OCI-LY1 (cell line): ENCODE results near the gene MGAT4C.
A peak's percentile ranks its signal among the peaks of the same experiment; 100 is the strongest.

Experiments used
- H2AFZ ChIP-seq: fragments of 200-600 bp; sonication (generic), shearing (Covaris generic); 2 replicates; pipeline ENCODE4 v1.6.0; 2014; ENCODE audit warnings: antibody characterized with exemption, mild to moderate bottlenecking, low read length
- H3F3A ChIP-seq: fragments of 200-600 bp; sonication (generic), shearing (Covaris generic); 2 replicates; pipeline ENCODE4 v1.6.0; 2014; ENCODE audit warnings: mild to moderate bottlenecking, antibody characterized with exemption, low read length, moderate library complexity; ENCODE audit not compliant: insufficient read depth
- H3K27ac ChIP-seq: fragments of 200-600 bp; sonication (generic); 2 replicates; pipeline ENCODE4 v1.5.1; 2014; ENCODE audit warnings: low read length, mixed run types, mild to moderate bottlenecking, low read depth; ENCODE audit not compliant: poor library complexity, severe bottlenecking
- H3K27me3 ChIP-seq: fragments of 200-600 bp; sonication (generic); 2 replicates; pipeline ENCODE4 v1.6.0; 2014; ENCODE audit warnings: antibody characterized with exemption, mild to moderate bottlenecking, low read length, moderate library complexity; ENCODE audit not compliant: insufficient read depth
- H3K36me3 ChIP-seq: fragments of 200-600 bp; sonication (generic); 2 replicates; pipeline ENCODE4 v1.6.1; 2014; ENCODE audit warnings: mild to moderate bottlenecking, antibody characterized with exemption, low read length, moderate library complexity, mixed read lengths; ENCODE audit not compliant: insufficient read depth
- H3K4me1 ChIP-seq: fragments of 200-600 bp; sonication (generic); 2 replicates; pipeline ENCODE4 v1.5.1; 2014; ENCODE audit warnings: mild to moderate bottlenecking, low read length, moderate library complexity; ENCODE audit not compliant: insufficient read depth, severe bottlenecking
- H3K4me2 ChIP-seq: fragments of 200-600 bp; sonication (generic), shearing (Covaris generic); 2 replicates; pipeline ENCODE4 v1.6.1; 2014; ENCODE audit warnings: low read length
- H3K4me3 ChIP-seq: fragments of 200-600 bp; sonication (generic); 2 replicates; pipeline ENCODE4 v1.5.1; 2014; ENCODE audit warnings: low read length, low read depth, mild to moderate bottlenecking, mixed read lengths; ENCODE audit not compliant: poor library complexity, severe bottlenecking
- H3K79me2 ChIP-seq: fragments of 200-600 bp; shearing (Covaris generic); 2 replicates; pipeline ENCODE4 v1.6.1; 2016; ENCODE audit warnings: mixed run types, low read length, mixed read lengths; ENCODE audit not compliant: insufficient read depth
- H3K9ac ChIP-seq: fragments of 200-600 bp; sonication (generic), shearing (Covaris generic); 2 replicates; pipeline ENCODE4 v1.6.1; 2014; ENCODE audit warnings: mild to moderate bottlenecking, low read length, mixed read lengths
- H3K9me2 ChIP-seq: fragments of 200-600 bp; sonication (generic), shearing (Covaris generic); 2 replicates; pipeline ENCODE4 v1.6.1; 2014; ENCODE audit warnings: low read depth, mild to moderate bottlenecking, low read length, mixed read lengths
- H3K9me3 ChIP-seq: fragments of 200-600 bp; shearing (Covaris generic); 2 replicates; pipeline ENCODE4 v1.6.1; 2014; ENCODE audit warnings: low read length, mixed read lengths
- H4K20me1 ChIP-seq: fragments of 200-600 bp; sonication (generic), shearing (Covaris generic); 2 replicates; pipeline ENCODE4 v1.6.0; 2016; ENCODE audit warnings: mild to moderate bottlenecking, low read length; ENCODE audit not compliant: insufficient read depth
- CTCF ChIP-seq: fragments of 200-600 bp; sonication (generic), shearing (Covaris generic); IDR thresholded peaks from 2 replicates; pipeline ENCODE4 v1.5.1; 2017; ENCODE audit warnings: mild to moderate bottlenecking, antibody characterized with exemption, low read length, moderate library complexity, mixed read lengths
- EZH2 ChIP-seq: fragments of 200-600 bp; sonication (generic), shearing (Covaris generic); IDR thresholded peaks from 2 replicates; pipeline ENCODE4 v1.8.0; 2017; ENCODE audit warnings: borderline replicate concordance, mixed run types, mild to moderate bottlenecking, antibody characterized with exemption, low read length, moderate library complexity, mixed read lengths

Gene MGAT4C

GRCh38 chr12:86193931-86194330 lies 62.3 kb downstream of the MGAT4C start:
- no peaks in the 10 kb centered on the region for H3F3A ChIP-seq
- H3K9me3 ChIP-seq: no peaks in the 10 kb centered on the region
- H3K4me1 ChIP-seq: no peaks in the 10 kb centered on the region
- no peak for TF ChIP-seq CTCF
- no peak overlapping the region for H3K4me2 ChIP-seq
- H2AFZ ChIP-seq: no peak overlapping the region
- H3K79me2 ChIP-seq: no peaks in the 10 kb centered on the region
- H3K4me3 ChIP-seq: no peak overlapping the region
- H3K36me3 ChIP-seq: no peaks in the 10 kb centered on the region
- no peak overlapping the region for H3K9ac ChIP-seq
- H3K27me3 ChIP-seq: no peaks in the 10 kb centered on the region
- H4K20me1 ChIP-seq: no peaks in the 10 kb centered on the region
- no peak overlapping the region for H3K27ac ChIP-seq
- no peaks in the 10 kb centered on the region for H3K9me2 ChIP-seq

- TF ChIP-seq EZH2 (no peak), CTCF (no peak)
- H2AFZ ChIP-seq: no peak overlapping the region
- H3K4me3 ChIP-seq: no peak overlapping the region
Measured at GRCh38 chr12:86188226-86188625, 68.0 kb downstream of the MGAT4C start.

GRCh38 chr12:86186449-86186848 lies 69.7 kb downstream of the MGAT4C start:
- Histone ChIP-seq H3K4me2 (no peak overlapping the region), H3K27ac (no peak overlapping the region), H3F3A (no peaks in the 10 kb centered on the region), H4K20me1 (no peaks in the 10 kb centered on the region), H3K9me2 (no peaks in the 10 kb centered on the region), H3K36me3 (no peaks in the 10 kb centered on the region), H3K79me2 (no peaks in the 10 kb centered on the region), H2AFZ (no peak overlapping the region), H3K9ac (no peak overlapping the region), H3K27me3 (no peaks in the 10 kb centered on the region), H3K9me3 (no peaks in the 10 kb centered on the region), H3K4me1 (no peaks in the 10 kb centered on the region), H3K4me3 (no peak overlapping the region)
- TF ChIP-seq EZH2 (no peak), CTCF (peak; percentile 37)

More at GRCh38 chr12:86188226-86188625, 68.0 kb downstream of the MGAT4C start:
- Histone ChIP-seq H3K4me2 (no peak overlapping the region), H3K79me2 (no peaks in the 10 kb centered on the region), H4K20me1 (no peaks in the 10 kb centered on the region), H3K9ac (no peak overlapping the region), H3K27ac (no peak overlapping the region), H3K4me1 (no peaks in the 10 kb centered on the region), H3K9me2 (no peaks in the 10 kb centered on the region), H3K27me3 (no peaks in the 10 kb centered on the region), H3F3A (no peaks in the 10 kb centered on the region), H3K36me3 (no peaks in the 10 kb centered on the region), H3K9me3 (no peaks in the 10 kb centered on the region)
